NCI-H82 (cell line): ENCODE measurements around the gene MIPEP.
A peak's percentile ranks its signal among the peaks of the same experiment; 100 is the strongest.

Experiments
- DNase-seq: peaks from one replicate; lab custom pipeline; 2025; lab: John Stamatoyannopoulos, UW

MIPEP gene

DNA sequence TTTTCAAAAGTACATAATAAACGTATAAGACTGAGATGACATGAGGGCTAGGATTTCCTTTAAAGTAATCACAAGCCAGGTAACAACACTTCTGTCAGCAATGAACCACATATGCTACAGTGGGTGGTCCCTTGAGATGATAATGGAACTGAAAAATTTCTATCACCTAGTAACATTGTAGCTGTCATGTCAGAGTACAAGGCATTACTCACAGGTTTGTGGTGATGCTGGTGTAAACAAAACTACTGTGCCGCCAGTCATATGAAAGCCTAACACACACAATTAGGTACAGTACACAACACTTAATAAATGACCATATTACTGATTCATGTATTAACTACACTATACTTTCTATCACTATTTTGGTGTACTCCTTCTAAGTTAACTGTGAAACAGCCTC lies 36.8 kb downstream of the MIPEP start:
- no peak for DNase-seq

DNA sequence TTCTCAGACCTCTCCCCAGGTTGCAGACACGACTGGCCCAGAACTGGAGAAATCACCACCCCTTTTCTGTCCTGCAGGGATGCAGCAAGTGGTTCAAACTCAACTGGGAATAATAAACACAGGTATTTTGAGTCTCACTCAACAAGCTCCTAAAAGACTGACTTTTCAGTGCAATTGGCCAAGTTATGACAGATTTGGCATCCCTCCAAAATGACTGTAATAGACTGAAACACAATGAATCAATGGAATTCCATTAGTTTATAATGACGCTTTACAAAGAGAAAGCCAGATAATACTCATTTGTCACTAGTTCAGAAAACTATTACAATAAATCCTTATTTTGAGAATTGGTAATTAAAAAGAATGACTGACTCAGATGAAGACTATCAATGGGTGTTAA lies 38.1 kb downstream of the MIPEP start:
- DNase-seq, result no peak

DNA sequence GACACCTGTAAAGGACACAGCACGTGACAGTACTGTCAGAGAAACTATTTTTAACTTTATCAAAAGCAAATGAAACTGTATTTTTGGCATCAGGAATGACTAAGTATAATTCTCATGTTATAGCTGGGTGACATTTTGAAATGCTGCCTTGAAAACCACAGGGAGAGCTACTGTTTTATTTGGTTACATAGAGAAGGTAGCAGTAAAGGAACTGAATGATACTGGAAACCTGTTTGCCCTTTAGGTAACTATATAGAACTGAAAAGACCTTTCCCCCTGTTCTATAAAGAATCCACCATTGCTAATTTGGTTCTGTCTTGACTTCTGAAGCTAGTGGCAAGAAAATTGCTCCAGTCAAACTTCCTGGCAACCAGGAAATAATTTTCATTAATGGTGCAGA lies 39.1 kb downstream of the MIPEP start:
- DNase-seq, result no peak

DNA sequence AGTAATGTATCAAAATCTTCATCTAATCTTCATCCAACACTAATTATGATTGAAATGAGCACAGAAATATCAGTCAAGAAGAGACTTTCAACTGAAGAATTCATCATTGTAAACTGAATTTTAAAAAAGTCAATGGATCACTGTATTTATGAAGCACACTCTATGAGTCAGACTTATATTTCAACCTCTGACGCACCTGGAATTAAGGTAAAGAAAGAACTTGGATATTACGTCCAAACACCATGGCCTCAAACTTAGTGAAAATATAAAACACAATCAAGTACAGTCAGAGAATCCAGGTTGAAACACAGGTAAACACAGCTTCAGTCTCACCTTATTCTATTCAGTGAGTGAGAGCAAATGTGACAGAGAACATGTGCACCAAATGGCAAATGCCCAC lies 39.5 kb downstream of the MIPEP start:
- no peak for DNase-seq

DNA sequence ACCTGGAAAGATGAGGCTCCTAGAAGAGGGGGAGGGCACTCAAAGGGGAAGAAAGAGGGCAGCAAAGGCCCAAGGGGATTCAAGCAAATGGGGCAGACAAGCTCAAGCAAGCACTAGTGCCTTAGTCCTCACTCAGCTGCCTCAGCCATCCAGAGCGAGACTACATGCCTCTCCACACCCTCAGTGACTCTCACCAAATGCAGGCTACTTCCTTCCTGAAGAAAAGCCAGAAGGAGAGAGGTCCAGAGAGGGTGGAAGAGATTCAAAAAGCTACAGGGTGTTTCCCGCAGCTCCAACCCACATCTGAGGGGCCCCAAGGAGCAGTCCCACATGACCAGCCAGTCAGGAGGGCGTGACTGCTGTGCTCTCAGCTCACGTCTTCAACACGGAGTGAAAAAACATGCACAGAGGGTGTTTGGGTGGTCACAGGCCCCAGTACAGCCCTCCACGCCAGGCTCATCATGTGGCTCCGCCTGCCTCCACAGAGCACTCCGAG lies 40.5 kb downstream of the MIPEP start:
- DNase-seq, result no peak

DNA sequence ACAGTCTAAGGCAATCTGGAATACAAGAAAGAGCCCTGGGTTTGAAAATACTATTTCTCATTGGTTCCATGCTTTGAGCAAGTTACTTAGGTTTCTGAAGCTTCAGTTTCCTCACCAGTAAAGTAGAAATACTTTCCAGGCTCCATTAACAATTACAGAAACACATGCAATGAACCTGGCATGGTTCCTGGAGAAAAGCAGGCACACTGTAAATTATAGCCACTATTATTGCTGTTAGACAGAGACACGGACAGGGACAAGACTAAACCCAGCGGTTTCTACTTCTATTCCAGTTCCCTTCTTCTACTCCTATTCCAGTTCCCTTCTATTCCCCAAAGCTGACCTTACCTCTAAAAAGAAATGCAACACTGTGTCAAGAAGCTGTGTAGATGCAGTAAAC lies 41.2 kb downstream of the MIPEP start:
- DNase-seq, result no peak

DNA sequence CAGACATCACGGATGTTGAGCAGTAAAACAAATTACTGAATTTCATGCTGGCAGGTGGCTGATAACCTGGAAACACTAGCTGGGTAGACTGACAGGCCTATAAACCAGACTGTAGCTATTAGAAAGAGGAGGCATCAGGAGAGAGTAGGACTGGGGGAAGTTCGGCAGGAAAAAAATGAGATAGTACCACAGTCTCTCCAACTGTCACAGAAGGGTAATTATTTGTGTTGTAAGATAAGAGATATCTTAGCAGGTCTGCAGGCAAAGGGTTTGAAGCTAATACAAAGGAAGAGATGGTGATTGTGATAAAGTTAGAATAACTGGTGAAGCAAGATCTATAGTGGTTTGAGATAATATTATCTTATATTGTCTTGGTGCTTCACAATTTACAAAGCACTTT lies 41.7 kb downstream of the MIPEP start:
- DNase-seq, result no peak

DNA sequence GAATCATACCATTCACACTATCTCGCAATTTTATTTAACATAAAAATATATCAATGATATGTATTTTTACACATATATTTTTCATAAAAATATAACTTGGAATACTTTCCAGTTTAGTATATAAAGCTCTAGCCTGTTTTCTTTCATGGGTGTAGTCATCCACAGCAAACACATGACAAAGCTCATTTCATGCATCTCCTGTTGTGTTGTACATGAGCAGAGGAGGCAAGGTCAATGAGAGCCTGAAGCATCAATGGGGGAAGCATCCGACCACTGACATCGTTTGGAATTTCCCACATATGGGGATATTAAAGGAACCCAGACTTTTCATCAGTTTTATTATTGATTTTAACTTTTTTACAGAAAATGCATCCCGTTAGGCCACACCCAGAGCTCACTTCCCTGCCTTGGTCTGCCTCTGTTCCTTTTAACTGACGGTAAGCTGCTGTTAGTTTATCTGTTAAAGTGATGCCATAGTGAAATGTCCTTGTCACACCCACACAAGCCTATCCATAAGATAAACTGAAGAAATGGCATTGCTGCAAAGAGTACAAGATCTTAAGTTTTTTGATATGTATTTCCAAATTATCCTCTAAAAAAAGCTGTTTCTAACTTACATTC lies 44.0 kb downstream of the MIPEP start:
- no peak for DNase-seq

DNA sequence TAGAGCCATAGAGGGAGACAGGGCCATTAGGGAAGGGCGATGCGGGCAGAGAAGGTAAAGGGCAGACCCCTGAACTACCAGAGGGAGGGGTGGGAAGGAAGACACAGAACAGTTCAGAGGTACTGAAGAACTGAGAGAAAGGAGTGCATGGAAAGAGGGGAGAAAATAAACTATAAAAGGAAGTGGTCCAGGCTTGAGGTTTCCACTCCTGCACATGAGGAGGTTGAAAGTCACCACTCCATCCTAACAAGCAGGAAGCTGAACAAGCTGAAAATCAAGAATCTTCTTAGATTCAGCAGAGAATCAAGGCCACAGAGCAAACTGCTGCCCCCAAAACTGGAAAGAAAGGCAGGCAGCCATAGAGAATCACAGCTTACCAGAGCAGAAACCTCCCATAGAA lies 45.1 kb downstream of the MIPEP start:
- no peak for DNase-seq

DNA sequence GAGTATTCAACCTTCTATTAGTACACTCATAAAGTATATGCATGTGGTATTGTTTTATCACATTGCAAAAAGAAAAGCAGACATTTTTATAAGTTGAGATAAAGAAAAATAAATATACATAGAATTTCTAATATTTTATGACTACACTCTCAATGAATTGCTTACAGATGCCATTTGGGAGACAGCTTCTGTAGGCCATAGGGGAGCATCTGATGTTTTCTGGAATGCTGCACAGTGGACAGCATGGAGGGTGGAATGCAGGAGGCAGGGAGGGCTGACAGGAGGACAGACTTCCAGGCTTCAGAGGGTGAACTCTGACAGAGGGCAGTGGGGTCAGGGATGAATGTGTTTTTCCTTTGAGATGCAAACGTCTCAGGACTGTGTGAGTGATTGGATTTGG lies 45.8 kb downstream of the MIPEP start:
- no peak for DNase-seq

DNA sequence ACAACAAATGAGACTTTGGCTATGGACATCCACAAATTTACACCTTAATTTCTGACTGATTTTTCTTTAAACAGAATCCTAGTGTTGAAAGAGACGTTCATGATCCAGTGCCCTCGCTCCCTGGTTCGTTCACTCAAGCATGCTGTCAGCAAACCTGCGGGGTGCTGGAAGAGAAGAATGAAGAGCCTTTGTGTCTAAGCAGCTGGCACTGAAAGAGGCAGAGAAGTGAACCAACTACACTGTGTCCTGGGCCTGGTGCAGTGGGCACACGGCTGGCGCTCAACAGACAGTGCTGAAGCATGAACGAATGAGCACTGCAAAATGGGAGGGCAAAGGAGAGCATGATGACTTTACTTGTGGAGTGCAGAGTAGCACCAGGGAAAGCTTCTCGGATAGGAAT lies 46.8 kb downstream of the MIPEP start:
- DNase-seq, result no peak

DNA sequence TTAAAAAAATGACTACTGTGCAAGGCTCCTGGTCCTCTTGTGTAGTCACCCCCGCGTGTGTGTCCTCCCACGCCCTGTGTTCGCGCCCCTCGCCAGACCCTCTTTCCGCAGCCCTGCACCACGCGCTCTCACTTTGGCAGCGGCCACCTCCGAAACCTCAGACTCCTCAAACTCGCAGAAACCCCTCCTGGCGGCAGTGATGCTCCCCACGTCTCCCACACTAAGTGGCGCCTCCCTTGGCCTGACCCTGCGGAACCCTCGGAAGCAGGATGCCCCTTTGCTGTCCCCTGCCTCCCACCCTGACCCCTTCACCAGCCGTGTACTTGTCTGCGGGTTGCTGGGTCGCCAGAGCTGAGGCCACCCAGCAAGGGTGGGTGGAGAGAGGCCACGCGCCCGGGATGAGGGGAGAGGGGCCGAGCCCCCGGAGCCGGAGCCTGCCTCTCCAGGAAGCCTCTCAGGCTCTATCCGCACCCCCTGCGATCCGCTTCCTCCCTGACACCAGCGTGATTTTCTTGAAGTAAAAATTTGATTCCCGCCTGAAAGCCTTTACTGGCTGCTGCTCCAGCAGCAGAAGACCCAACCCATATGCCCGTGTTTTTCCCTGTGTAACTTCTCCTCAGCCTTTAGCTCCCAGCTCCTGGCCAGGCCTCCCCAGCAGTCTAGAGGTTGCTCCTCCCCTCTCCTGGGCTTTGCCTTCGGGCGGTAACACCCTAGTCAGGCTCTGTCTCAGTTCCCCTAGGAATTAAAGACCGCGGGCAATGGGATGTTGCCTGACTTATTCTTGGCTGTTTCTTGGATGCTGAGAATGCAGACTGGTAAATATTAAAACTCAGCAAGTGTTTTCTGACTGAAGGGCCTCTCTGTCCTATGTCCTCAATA lies 55.2 kb downstream of the MIPEP start:
- no peak for DNase-seq

DNA sequence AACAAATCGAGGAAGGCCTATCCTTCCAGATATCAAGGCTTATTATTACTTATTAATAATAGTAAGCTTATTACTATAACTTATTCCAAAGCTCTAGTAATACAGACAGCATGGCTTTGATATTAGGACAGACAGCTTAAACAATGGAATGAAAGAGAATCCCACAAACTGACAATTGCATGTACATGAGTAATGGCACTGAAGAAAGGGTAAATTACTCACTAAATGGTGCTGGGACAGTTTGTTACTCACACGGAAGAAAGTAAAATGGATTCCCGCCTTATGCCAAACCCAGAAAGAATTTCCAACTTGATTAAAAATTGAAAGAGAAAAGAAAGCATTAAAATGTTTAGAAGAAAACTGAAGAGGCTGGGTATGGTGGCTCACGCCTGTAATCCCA lies 60.3 kb downstream of the MIPEP start:
- no peak for DNase-seq

DNA sequence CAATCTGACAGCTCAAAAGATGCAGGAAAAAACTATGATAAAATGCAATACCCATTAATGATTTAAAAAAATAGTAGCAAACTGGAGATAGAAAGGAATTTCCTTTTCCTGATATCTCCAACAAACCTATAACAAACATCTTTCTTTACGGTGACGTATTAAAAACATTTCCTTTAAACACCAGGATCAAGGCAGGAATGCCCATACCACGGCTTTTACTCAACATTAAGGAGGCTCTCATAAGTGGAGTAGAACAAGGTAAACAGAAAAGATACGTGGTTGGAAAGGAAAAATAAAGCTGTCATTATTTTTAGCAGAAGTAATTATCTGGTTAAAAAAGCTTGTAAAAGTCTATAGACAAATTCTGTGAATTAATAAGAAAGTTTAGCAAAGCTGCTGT lies 61.1 kb downstream of the MIPEP start:
- no peak for DNase-seq

DNA sequence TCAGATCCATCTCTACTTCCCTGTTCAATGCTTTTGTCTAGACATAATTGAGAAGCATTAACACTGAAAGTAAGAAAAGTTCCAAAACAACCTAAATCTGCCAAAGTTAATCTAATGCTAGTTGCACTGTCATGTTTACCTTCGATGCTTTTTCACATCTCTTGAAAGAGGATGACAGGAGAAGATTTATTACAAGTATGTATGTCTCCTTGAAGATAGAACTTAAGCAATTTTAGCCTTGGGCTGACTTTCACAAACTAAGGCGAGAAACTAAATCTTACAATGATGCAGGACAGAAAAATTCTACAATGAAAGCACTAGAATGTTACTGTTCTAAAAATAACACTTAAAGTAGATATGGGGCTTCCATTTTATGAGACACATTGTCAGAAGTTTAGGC lies 64.0 kb downstream of the MIPEP start:
- no peak for DNase-seq

DNA sequence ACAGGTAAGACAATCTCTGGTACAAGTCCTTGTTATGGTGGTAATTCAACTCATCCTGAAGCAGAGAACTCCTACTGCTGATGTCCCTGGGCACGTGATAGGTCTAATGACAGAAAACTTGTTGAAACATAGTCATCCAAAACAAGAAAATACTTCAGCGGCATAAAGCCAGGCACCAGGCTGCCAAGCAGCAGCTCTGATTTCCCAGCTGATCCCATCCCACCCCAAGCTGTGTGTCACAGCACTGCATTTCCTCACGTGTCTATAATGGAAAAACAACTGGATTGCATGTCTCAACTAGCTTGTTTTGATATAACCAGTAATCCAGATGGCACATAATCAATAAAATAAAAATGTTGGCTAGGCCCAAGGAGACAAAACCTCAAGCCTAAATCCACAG lies 64.8 kb downstream of the MIPEP start:
- DNase-seq, result no peak

DNA sequence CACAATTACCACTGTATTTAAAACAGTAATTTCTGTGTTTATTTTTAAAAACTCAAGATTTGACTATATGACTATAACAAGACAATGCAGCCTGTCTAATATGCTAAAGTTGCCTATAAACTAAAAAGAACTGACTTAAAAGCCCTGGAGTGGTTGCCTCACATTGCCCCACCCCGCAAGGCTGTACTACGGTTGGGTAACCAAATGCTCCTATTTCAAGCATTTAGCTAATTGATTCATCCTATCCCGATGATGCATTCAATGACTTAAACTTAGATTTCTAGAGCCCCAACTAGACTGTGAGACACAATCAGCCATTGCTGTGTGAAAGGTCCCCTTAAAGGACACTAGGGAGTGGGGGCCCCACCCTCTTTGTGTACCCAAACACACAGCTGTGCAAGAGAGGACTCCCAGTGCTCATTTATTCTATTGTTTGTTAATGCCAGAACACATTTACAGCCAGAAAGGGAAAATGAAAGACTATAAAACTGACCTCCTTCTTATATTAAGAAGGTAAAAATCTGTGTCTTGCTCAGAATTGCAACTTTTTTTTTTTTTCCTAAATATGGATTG lies 66.9 kb downstream of the MIPEP start:
- DNase-seq, result no peak

DNA sequence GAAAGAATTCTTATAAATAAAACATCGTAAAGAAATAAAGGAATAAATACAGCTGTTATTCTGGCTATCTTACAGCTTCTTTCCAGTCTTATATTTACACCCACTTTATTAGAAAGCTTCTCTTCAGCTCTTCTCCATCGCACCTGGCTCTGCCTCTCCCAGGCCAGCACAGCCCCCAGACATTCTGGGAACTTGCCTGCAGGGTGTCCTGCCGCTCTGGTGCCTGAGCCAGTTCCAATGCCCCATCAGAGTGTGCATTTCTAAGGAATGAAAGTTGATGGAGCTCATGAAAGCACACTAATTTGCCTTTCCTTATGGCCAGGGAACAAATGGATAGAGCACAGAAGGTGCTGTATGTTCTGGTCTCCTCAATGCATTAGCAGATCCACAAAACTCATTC lies 68.7 kb downstream of the MIPEP start:
- no peak for DNase-seq

DNA sequence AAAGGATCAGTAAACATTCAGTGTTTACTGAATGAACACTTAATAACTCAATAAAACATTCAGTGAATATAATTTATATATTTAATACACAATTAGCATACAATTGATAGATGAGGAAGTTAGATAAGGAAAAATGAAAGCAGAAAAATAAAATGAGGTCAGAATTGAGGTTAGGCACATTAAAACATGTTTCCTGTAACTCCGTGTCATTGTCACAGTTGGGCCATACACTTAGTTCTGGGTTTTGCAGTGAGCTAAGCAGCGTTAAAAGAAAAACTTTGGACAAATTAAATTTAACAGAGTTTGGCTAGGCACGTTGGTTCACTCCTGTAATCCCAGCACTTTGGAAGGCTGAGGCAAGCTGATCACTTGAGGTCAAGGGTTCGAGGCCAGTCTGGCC lies 71.4 kb downstream of the MIPEP start:
- no peak for DNase-seq

DNA sequence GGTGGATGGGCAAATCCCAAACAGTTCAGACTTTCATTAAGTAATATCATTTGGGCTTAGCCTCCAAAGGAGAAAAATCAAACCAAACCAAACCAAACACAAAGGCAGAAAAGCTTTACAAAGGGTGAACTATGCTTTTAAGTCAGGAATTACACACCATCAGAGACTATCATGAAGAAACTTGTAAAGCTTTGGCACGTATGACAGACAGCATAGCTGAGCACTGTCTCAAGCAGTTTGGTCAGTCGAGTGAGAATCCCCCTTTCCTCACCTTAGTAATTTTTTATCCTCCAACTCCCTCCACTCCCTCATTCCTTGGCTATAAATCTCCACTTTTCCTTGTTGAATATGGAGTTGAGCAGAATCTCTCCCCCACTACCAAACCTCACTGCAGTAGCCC lies 72.1 kb downstream of the MIPEP start:
- no peak for DNase-seq

DNA sequence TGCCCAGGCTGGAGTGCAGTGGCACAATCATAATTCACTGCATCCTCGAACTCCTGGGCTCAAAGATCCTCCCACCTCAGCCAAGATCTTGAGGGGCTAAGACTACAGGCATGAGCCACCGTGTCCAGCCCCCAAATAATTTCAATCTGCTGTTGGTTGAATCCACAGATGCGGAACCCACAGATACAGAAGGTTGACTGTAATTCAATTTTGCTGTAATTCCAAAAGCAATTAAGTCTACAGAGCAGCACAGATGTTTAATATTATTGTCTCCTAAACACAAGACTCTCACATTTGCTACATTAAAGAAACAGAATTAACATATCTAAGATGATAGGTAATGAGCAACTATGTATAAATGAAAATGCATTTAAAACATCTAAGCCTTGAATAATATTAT lies 75.6 kb downstream of the MIPEP start:
- DNase-seq, result peak; percentile 19

DNA sequence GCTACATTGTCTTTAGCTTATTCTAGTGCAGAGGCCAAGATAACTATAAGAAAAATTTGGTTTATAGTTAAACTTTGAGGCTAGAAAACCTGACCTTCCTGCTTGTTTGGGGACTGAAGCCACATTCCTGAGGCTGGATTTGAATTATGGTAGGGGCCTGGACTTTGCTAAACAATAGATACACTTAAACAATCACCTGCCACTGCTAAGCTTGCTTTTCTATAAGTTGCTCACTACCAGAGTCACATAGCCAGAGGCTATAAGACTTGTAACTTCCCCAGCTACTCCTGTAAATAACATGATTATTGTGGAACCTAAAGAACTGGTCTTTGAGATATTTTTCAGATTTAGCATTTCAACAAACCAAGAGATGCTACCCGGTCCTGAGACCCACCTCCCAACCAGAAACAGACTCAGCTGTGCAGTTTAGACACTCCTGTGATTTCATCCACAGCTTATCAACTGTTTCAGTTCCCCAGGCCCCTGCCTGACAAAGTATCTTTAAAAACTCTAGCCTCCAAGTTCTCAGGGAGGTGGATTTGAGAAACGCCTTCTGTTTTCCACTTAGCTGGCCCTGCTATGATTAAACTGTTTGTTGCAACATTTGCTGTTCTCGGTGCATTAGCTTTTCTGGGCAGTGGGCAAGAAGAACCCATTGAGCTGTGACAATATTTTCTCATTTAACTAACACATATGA lies 77.7 kb downstream of the MIPEP start:
- DNase-seq, result no peak
